Measurements from ENCODE around the gene GALNT14. TPM values are rescaled to one million over a fixed set of nuclear protein-coding genes. Genes with fewer than 3 reads are reported as not detected.
A peak's percentile ranks its signal among the peaks of the same experiment; 100 is the strongest.
"Not testable (repeated sequence)": the region's sequence is repeated elsewhere in the genome, so short reads cannot be mapped to it uniquely, and the experiment has no call there.

The GALNT14 gene
- under 1 TPM in 1 of 2 experiments, not detected in 1; 0.32 TPM for total RNA-seq
- not detected for polyA plus RNA-seq

- Histone ChIP-seq H3K4me3 (ENCODE audit: low read length in 2 of 2) (peak within 1 kb of the TSS in 1 of 2 donors; percentile 28), H3K27ac (ENCODE audit: low read depth, low read length) (no peak within 1 kb of the TSS), H3K27me3 (ENCODE audit: insufficient read depth, low read length) (peaks cover 22% of the 10 kb centered on the region), H3K4me1 (ENCODE audit: insufficient read depth, low read length) (peaks cover 15% of the 10 kb centered on the region), H3K9me3 (ENCODE audit: control insufficient read depth in 1 of 2, low read length in 2 of 2) (no peaks in the 10 kb centered on the region), H3K36me3 (ENCODE audit: insufficient read depth, low read length) (no peaks in the 10 kb centered on the region)
- ChIA-PET POLR2A (ENCODE audit: partially characterized antibody) (interaction anchor here (1.3 kb wide), 1 partner anchor 12 kb away, joined by 3 read pairs; no protein-coding TSS in a partner anchor), CTCF (ENCODE audit: partially characterized antibody) (interaction anchor here (0.7 kb wide), 1 partner anchor 30 kb away, joined by 3 read pairs; no protein-coding TSS in a partner anchor)
- DNase-seq = peak in 2 of 5 donors; percentile 1 to 11
- H3K36me3 Mint-ChIP-seq = no peaks in the 10 kb centered on the region
- H3K4me1 Mint-ChIP-seq = peaks cover 6 to 11% (median 8%) of the 10 kb centered on the region in 4 donors
- peak within 1 kb of the TSS in 7 of 8 donors; percentile 12 to 76 (median 57) for H3K4me3 Mint-ChIP-seq
- no peak within 1 kb of the TSS for H3K27ac Mint-ChIP-seq
- intact Hi-C loops (cut with micrococcal nuclease) = no loop called here
- H3K9me3 Mint-ChIP-seq = peaks cover 0 to 3% (median 0%) of the 10 kb centered on the region in 8 donors
- H3K27me3 Mint-ChIP-seq = peaks cover 31 to 50% of the 10 kb centered on the region in 2 donors
Measured at GRCh38 chr2:31138037-31138962, at the start of gene GALNT14. Gene GALNT14, minus strand, starts transcription at chr2:31138440. Its CDS starts 354 bp downstream, at chr2:31138086.

DNA sequence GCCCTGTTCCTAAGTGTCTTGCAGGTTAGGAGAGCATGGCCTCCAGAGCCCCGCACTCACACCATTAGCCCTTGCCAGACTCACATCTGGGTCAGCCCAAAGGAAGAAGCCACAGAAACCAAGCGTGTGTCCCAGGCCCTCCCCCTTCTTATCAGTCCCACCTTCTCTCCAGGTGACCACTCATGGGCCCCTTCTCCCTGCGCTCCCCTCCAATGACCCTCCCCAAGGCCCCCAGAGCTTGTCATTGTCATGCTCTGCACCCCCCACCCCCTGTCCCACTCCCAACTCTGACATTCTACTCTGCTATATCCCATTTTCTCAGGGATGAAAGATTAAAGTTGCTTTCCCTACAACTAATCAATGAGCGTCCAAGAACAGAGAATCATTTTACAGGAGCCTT is 48.9 kb upstream of the GALNT14 start:
- Mint-ChIP-seq H3K4me3 (no peak overlapping the region), H3K36me3 (peaks cover 0 to 4% of the 10 kb centered on the region in 2 donors), H3K27me3 (peaks cover 0 to 3% of the 10 kb centered on the region in 2 donors), H3K9me3 (peaks cover 0 to 8% (median 0%) of the 10 kb centered on the region in 8 donors), H3K4me1 (no peaks in the 10 kb centered on the region), H3K27ac (no peak overlapping the region)
- Histone ChIP-seq H3K27me3 (ENCODE audit: insufficient read depth, low read length) (no peaks in the 10 kb centered on the region), H3K9me3 (ENCODE audit: control insufficient read depth in 1 of 2, low read length in 2 of 2) (no peaks in the 10 kb centered on the region), H3K4me1 (ENCODE audit: insufficient read depth, low read length) (no peaks in the 10 kb centered on the region), H3K36me3 (ENCODE audit: insufficient read depth, low read length) (no peaks in the 10 kb centered on the region), H3K27ac (ENCODE audit: low read depth, low read length) (no peak overlapping the region), H3K4me3 (ENCODE audit: low read length in 2 of 2) (no peak overlapping the region)
- DNase-seq = no peak
- CTCF ChIA-PET (ENCODE audit: partially characterized antibody) = interaction anchor here (1.1 kb wide), 1 partner anchor 476 kb away, joined by 3 read pairs; no protein-coding TSS in a partner anchor
- intact Hi-C loops (cut with micrococcal nuclease) = no loop called here
- POLR2A ChIA-PET (ENCODE audit: partially characterized antibody) = no interaction called here

- H3K27me3 ChIP-seq (ENCODE audit: insufficient read depth, low read length); H3K9me3 Mint-ChIP-seq; H3K27me3 Mint-ChIP-seq; H3K36me3 Mint-ChIP-seq; DNase-seq; H3K4me3 Mint-ChIP-seq; H3K4me3 ChIP-seq (ENCODE audit: low read length in 2 of 2); intact Hi-C loops (cut with micrococcal nuclease); H3K4me1 ChIP-seq (ENCODE audit: insufficient read depth, low read length); H3K9me3 ChIP-seq (ENCODE audit: control insufficient read depth in 1 of 2, low read length in 2 of 2); H3K27ac Mint-ChIP-seq; H3K4me1 Mint-ChIP-seq; POLR2A ChIA-PET (ENCODE audit: partially characterized antibody); H3K36me3 ChIP-seq (ENCODE audit: insufficient read depth, low read length); H3K27ac ChIP-seq (ENCODE audit: low read depth, low read length): not testable (repeated sequence)
- CTCF ChIA-PET (ENCODE audit: partially characterized antibody) = interaction anchor here (0.8 kb wide), 1 partner anchor 14 kb away, joined by 3 read pairs; no protein-coding TSS in a partner anchor
Measured at GRCh38 chr2:31183973-31184372, 45.7 kb upstream of the GALNT14 start.

GRCh38 chr2:31176742-31177141 is 38.5 kb upstream of the GALNT14 start:
- DNase-seq = no peak
- Histone ChIP-seq H3K27me3 (ENCODE audit: insufficient read depth, low read length) (no peaks in the 10 kb centered on the region), H3K27ac (ENCODE audit: low read depth, low read length) (no peak overlapping the region), H3K4me1 (ENCODE audit: insufficient read depth, low read length) (no peaks in the 10 kb centered on the region), H3K4me3 (ENCODE audit: low read length in 2 of 2) (no peak overlapping the region), H3K36me3 (ENCODE audit: insufficient read depth, low read length) (no peaks in the 10 kb centered on the region), H3K9me3 (ENCODE audit: control insufficient read depth in 1 of 2, low read length in 2 of 2) (no peaks in the 10 kb centered on the region)
- intact Hi-C loops (cut with micrococcal nuclease) = loop anchor here (10.0 kb wide), 1 partner anchor 1012 kb away; no protein-coding TSS in a partner anchor
- ChIA-PET POLR2A (ENCODE audit: partially characterized antibody) (no interaction called here), CTCF (ENCODE audit: partially characterized antibody) (interaction anchor here (1.2 to 1.5 kb wide), 3 partner anchors 156 to 463 kb away, joined by 3 to 4 read pairs (median 3); no protein-coding TSS in a partner anchor)
- Mint-ChIP-seq H3K9me3 (peaks cover 0 to 3% (median 0%) of the 10 kb centered on the region in 8 donors), H3K4me1 (no peaks in the 10 kb centered on the region), H3K36me3 (peaks cover 0 to 6% of the 10 kb centered on the region in 2 donors), H3K4me3 (no peak overlapping the region), H3K27ac (no peak overlapping the region), H3K27me3 (peaks cover 0 to 1% of the 10 kb centered on the region in 2 donors)

DNA sequence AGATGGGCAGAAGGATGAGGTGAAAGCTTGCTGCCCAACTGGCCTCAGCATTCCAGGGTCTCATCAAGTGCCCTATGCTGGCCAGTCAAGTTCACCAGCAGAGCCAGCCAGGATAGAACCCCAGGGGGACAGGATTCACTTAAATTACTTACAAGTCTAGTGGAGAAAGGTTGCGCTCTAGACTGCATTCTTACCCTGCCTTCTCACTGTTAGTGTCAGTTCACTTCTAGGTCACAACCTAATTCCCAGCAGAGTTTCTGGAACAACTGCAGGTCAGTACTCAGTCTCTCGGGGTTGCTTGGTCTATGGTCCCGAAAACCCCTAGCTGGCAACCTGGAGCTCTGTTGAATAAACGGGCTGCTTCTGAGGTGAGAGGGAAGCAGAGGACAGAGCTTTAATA is 32.9 kb upstream of the GALNT14 start:
- no peaks in the 10 kb centered on the region for H3K36me3 Mint-ChIP-seq
- intact Hi-C loops (cut with micrococcal nuclease) = loop anchor here (10.0 kb wide), 1 partner anchor 1006 kb away; no protein-coding TSS in a partner anchor

DNA sequence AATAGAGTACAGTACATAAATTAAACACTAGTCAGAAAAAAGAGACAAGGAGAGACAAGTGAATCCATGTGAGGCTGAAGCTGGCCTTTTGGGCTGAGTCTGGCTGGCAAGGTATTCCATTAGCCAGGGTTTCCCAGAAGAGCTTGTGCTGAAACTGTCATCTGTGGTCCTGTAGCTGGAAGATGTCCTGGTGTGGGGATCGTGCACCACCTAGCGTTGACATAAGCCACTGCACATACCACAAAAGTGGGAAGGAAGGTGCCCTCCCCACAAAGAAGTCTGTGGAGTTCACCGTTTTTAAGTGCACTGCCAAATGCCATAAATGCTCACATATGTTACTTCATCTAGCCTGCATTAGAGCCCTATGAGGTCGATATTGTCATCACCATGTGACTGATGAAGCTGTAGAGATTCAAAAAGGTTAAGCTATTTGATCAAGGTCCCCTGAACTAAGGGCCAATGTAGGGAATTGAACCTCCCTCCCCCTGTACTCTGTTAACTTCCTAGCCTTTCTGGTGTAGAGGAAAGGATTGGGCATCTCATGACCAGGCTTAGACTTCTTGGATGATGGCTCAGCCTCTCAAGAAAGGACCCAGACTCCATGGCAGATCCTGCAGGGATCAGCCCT is 31.9 kb upstream of the GALNT14 start:
- CTCF ChIA-PET (ENCODE audit: partially characterized antibody) = interaction anchor here (0.5 to 4.5 kb wide), 16 partner anchors 8 to 1005 kb away, joined by 3 to 80 read pairs (median 6); partner anchors contain the start of gene EHD3
- Mint-ChIP-seq H3K4me1 (peaks cover 0 to under 1% (median 0%) of the 10 kb centered on the region in 4 donors), H3K27me3 (no peaks in the 10 kb centered on the region), H3K27ac (no peak overlapping the region), H3K36me3 (no peaks in the 10 kb centered on the region), H3K9me3 (no peaks in the 10 kb centered on the region), H3K4me3 (no peak overlapping the region)
- no peak overlapping the region for H3K4me3 ChIP-seq (ENCODE audit: low read length in 2 of 2)
- intact Hi-C loops (cut with micrococcal nuclease) = loop anchor here (1.0 to 10.0 kb wide), 2 partner anchors 163 to 1005 kb away; no protein-coding TSS in a partner anchor
- H3K27ac ChIP-seq (ENCODE audit: low read depth, low read length) = no peak overlapping the region
- POLR2A ChIA-PET (ENCODE audit: partially characterized antibody) = no interaction called here
- no peaks in the 10 kb centered on the region for H3K4me1 ChIP-seq (ENCODE audit: insufficient read depth, low read length)
- no peaks in the 10 kb centered on the region for H3K27me3 ChIP-seq (ENCODE audit: insufficient read depth, low read length)
- H3K36me3 ChIP-seq (ENCODE audit: insufficient read depth, low read length) = no peaks in the 10 kb centered on the region
- DNase-seq = peak in 4 of 5 donors; percentile 27 to 37 (median 30)
- no peaks in the 10 kb centered on the region for H3K9me3 ChIP-seq (ENCODE audit: control insufficient read depth in 1 of 2, low read length in 2 of 2)

More for the DNA sequence above, 32.9 kb upstream of the GALNT14 start:
- Histone ChIP-seq H3K4me1 (ENCODE audit: insufficient read depth, low read length) (no peaks in the 10 kb centered on the region), H3K27ac (ENCODE audit: low read depth, low read length) (no peak overlapping the region), H3K9me3 (ENCODE audit: control insufficient read depth in 1 of 2, low read length in 2 of 2) (no peaks in the 10 kb centered on the region), H3K36me3 (ENCODE audit: insufficient read depth, low read length) (no peaks in the 10 kb centered on the region), H3K27me3 (ENCODE audit: insufficient read depth, low read length) (no peaks in the 10 kb centered on the region), H3K4me3 (ENCODE audit: low read length in 2 of 2) (no peak overlapping the region)
- CTCF ChIA-PET (ENCODE audit: partially characterized antibody) = interaction anchor here (1.0 to 4.5 kb wide), 8 partner anchors 9 to 458 kb away, joined by 3 to 80 read pairs (median 12); no protein-coding TSS in a partner anchor
- no peaks in the 10 kb centered on the region for H3K4me1 Mint-ChIP-seq
- POLR2A ChIA-PET (ENCODE audit: partially characterized antibody) = no interaction called here
- H3K4me3 Mint-ChIP-seq = no peak overlapping the region
- no peak overlapping the region for H3K27ac Mint-ChIP-seq
- DNase-seq = no peak
- H3K9me3 Mint-ChIP-seq = no peaks in the 10 kb centered on the region
- H3K27me3 Mint-ChIP-seq = no peaks in the 10 kb centered on the region
